Liver (tissue), 3 donors: Measurements from ENCODE around the gene ANKRD6.

Source experiments
- ATF3 ChIP-seq: IDR thresholded peaks from 2 replicates; pipeline ENCODE4 v1.6.1; 2016; ENCODE audit warnings: antibody characterized with exemption
- CTCF ChIP-seq: fragments of 150-350 bp; IDR thresholded peaks from 2 replicates; pipeline ENCODE4 v1.5.1; 2017; ENCODE audit warnings: improper control_type of control experiment, low read depth, low read length; ENCODE audit not compliant: missing input control
- FOXA1 ChIP-seq: IDR thresholded peaks from 2 replicates; pipeline ENCODE4 v1.6.1; 2016; ENCODE audit warnings: antibody characterized with exemption
- GABPA ChIP-seq, 2 donors: IDR thresholded peaks in 1 of 2; conservative IDR thresholded peaks in 1 of 2; 2 replicates each; pipeline ENCODE4 v1.6.1; 2016; ENCODE audit warnings: antibody characterized with exemption in 2 of 2, mild to moderate bottlenecking in 1 of 2, moderate library complexity in 1 of 2
- JUND ChIP-seq, 2 donors: IDR thresholded peaks; 2 replicates each; pipeline ENCODE4 v1.6.1; 2016; ENCODE audit warnings: antibody characterized with exemption in 2 of 2
- MAX ChIP-seq: IDR thresholded peaks from 2 replicates; pipeline ENCODE4 v1.6.1; 2016; ENCODE audit warnings: antibody characterized with exemption
- RAD21 ChIP-seq, 2 donors: IDR thresholded peaks; 2 replicates each; pipeline ENCODE4 v1.6.1; 2016; ENCODE audit warnings: antibody characterized with exemption in 2 of 2, mild to moderate bottlenecking in 2 of 2
- REST ChIP-seq: IDR thresholded peaks from 2 replicates; pipeline ENCODE4 v1.6.1; 2016; ENCODE audit warnings: antibody characterized with exemption, mild to moderate bottlenecking
- TAF1 ChIP-seq: conservative IDR thresholded peaks from 2 replicates; pipeline ENCODE4 v1.6.1; 2016; ENCODE audit warnings: antibody characterized with exemption, mild to moderate bottlenecking
- YY1 ChIP-seq: IDR thresholded peaks from 2 replicates; pipeline ENCODE4 v1.6.1; 2016; ENCODE audit warnings: antibody characterized with exemption, mild to moderate bottlenecking
- donor health status: healthy.
- donor health status: healthy.

- TF ChIP-seq TAF1 = no peak
- no peak for TF ChIP-seq CTCF
- TF ChIP-seq RAD21 (IDR thresholded peaks at IDR 0.05) = no peak
- no peak for TF ChIP-seq MAX
- TF ChIP-seq GABPA (IDR thresholded peaks at IDR 0.05 in 1 of 2, conservative IDR thresholded peaks at IDR 0.05 in 1 of 2) = no peak
- no peak for TF ChIP-seq YY1
- no peak for TF ChIP-seq ATF3
- TF ChIP-seq JUND (IDR thresholded peaks at IDR 0.05) = no peak
- TF ChIP-seq FOXA1 = no peak
- no peak for TF ChIP-seq REST
Observed at GRCh38 chr6:89566930-89567629, 134.1 kb downstream of the ANKRD6 start.
